Activated CD4-positive, CD25-positive, alpha-beta regulatory T cell treated with anti-CD3 and anti-CD28 coated beads, Interleukin-2, amount 50 U/mL, for 16 hours (primary cell): ENCODE data around the gene AP4B1.
A peak's percentile ranks its signal among the peaks of the same experiment; 100 is the strongest.
"Not testable (repeated sequence)": the region's sequence is repeated elsewhere in the genome, so short reads cannot be mapped to it uniquely, and the experiment has no call there.

Source experiments
- DNase-seq: peaks from one replicate; pipeline ENCODE4 v3.0.0-alpha.2; 2020; ENCODE audit warnings: low read depth, low spot score

The AP4B1 gene

DNA sequence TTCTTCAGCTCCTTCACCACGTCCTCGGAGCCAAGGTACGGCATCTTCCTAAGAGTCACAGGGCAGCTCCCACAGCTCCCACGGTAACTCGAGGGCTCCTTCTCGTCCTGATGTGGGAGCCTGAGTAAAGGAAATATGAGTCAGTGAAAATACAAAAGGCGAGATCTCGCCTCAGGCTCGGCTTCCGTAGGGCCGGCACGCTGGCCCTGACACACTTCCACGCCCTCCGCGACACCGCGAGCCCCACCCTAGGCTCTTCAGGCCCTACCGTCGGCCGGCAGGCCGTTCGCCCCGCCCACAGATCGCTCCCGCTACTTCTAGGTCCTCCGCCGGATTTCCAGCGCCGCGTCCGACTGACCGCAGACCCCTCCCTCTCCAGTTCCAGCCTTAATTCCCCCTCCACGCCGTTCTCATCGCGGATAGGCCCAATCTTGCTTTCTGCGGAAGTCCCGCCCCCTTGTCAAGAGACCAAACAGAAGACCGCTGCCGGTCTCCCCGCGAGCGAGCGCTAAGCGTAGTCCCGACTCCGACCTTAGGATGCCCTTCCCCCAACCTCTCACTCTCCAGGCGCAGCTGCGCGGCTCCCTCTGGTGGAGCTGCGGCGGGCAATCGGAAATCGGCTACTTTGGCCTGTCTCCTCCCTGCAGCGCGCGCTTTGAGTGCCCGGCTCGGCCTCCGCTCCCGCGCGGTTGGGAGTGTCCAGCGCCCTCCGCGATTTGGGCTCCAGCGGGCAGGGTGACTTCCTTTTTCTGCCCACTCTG, at the start of gene AP4B1, which contains the start of gene DCLRE1B:
AP4B1 (minus strand) TSS at position 126 of the 761 bp plus-strand sequence; CDS start at position 44, 82 bp downstream.
DCLRE1B (plus strand) TSS at position 653 of the 761 bp plus-strand sequence. CDS start 261 bp downstream, outside the sequence.
- DNase-seq: peak; percentile 95

DNA sequence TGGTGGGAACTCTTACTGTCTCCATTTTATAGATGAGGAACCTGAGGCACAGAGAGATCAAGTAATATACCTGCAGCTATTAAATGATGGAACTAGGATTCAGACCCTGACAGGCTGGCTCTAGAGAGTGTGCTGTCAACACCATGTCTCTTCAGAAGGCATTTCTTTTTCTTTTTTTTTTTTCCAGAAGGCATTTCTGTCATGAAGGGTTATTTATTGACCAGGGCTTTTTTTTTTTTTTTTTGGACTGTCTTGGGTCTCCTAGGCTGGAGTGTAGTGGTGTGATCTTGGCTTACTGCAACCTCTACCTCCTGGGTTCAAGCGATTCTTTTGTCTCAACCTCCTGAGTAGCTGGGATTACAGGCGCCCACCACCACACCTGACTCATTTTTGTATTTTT, 47.1 kb upstream of the AP4B1 start:
- DNase-seq: no peak

DNA sequence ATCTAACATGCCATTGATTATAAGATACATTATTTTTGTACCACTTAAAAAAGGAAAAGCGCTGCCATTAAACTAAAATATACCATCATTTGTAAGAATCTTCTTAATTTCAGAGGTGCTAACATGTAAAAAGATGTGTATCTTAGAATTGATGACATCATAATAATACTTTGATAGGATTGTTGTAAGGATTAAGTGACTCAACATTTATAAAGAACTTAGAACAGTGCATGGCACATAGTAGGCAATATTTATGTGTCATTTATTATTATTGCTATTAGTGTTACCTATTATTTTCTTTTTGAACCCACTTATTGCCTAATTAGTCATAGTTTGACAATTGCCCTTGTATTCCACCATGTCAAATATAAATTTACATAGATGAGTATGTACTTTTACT, 46.3 kb upstream of the AP4B1 start:
- no peak for DNase-seq

DNA sequence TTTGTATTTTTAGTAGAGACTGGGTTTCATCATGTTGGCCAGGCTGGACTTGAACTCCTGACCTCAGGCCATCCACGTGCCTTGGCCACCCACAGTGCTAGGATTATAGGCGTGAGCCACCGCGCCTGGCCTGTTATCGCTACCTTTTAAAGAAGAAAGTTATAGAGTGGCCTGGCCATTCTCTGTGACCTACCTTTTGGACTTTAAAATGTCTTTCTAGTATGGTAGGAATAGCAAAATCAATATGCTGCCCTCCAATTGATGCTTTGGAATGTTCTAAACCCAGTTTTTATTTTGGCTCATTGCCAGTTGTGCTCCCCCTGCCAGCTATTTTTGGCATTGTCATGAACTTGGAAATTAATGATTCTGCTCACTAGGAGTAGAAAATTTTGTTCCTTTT, 44.4 kb upstream of the AP4B1 start:
- no peak for DNase-seq

DNA sequence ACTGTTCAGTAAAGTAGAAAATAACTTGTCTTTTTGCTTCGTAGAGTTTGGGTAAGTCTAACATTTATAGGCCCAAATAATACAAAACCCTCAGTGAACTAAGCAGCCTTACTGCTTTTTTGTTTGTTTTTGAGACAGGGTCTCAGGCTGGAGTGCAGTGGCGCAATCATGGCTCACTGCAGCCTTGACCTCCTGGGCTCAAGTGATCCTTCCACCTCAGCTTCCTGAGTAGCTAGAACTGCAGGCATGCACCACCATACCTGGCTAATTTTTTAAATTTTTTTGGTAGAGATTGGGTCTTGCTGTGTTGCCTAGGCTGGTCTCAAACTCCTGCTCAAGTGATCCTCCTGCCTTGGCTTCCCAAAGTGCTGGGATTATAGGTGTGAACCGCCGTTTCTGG, 43.6 kb upstream of the AP4B1 start:
- not testable (repeated sequence) for DNase-seq

DNA sequence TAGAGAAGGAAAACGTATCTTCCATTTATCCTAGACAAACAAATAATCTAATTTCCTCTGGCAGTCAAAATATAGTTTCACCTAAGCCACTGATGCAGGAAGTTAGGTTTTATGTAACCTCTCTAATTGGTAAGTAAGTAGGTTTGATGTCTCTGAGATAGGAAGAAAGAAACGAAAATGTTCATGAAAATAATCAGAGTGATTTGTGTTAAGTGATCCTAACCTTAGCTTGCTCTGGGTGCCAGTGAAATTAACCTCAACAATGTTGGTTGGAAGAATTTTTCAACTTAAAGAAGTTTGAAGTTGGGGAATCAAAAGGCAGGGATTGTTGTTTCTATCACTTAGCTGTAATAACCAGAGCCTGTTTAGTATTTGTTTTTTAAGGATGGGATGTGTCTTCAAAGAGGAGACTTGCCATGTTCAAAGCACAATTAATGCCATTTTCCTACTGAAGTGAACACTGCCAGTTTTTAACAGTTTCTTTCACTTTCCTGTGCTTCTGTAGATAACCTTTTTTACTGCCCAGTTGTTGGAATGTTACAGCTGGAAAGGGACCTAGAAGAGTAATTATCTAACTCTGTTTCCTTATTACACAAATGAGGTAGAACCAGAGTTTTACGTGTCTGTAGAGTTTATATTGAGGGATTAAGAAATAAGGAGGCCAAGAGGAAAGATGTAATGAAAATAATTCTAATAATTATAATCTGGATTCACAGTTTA, 42.9 kb upstream of the AP4B1 start:
- DNase-seq: no peak

DNA sequence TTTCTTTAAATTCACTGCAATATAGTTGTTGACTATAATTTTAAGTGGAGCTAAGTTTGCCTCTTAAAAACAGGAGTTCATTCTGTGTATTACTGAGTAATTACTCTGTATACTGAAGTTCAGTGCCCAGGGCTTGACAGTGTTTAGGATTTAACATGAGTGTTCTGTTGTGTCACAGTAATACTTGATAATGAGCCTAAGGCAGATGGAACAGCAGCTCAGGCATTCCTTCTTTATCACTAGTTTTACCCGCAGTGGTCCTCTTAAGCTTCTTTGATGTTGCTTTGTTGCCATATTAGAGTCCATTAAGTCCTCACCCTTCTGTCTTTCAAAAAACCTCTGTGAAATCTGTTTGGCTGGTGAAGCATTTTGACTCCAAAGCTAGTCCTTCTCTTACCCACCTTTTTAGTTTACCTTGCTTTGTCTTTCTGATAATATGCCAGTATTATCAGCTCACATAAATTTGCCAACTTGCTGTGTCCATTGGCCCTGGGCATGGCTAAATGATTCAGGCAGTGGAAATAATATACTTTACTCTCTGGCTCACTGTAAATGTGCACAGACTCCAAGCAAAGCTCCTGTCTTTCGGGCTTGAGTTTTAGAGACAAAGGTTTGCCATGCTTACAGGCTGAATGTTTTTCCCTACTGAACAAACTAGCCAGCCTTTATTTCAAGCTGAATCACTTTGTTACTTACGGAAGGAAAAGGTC, 42.2 kb upstream of the AP4B1 start:
- DNase-seq: no peak

DNA sequence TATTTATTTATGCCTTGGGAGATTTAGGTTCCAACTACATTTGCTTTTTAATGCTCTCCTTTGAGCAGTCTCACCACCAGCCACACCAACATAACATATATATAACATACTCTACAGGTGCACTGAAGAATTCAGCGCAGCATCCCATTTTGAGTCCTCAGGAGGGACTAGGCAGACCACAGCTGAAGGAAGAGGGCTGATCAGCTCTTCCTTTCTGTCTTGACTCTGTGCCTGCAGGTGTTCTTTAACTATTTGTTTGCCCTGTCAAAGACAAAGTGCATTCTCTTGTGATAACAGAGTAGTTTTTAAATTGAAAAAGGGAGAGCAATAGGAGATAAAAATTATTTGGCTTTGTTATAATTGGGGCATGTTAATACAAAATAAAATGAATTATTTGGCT, 41.5 kb upstream of the AP4B1 start:
- no peak for DNase-seq

DNA sequence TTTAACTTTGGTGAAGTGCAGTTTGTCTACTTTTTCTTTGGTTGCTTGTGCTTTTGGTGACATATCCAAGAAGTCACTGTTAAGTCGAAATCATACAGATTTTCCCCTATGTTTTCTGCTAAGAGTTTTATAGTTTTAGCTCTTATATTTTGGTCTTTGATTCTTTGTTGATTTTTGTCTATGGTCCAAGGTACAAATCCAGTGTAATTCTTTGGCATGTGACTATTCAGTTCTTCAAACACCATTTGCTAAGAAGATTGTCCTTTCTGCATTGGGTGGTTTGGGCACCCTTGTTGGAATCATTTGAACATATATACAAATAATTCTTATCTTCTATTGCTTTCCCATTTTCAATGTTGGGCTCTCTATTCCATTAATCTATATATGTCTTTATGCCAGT, 40.7 kb upstream of the AP4B1 start:
- DNase-seq: no peak

DNA sequence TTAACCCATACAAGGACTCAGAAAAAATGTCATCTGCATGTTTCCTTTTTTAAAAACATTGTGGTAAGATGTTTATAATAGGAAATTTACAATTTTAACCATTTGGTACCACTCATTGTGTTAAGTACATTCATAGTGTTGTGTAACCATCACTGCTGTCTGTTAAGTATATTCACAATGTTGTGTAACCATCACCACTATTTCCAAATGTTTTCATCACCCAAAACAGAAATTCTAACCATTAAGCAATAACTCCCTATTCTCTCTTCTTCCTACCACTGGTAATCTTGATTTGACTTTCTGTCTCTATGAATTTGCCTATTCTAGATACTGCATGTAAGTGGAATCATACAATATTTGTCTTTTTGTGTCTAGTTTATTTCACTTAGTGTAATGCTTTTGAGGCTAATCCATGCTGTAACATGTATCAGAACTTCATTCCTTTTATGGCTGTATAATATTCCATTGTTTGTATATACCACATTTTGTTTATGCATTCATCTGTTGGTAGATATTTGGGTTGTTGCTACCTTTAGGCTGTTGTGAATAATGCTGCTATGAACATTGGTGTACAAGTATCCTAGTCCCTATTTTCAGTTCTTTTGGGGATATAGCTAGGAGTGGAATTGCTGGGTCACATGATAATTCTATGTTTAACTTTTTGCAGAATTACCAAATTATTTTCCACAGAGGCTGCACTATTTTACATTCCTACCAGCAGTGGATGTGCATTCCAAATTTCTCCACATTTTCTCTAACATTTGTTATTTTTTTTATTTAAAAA, 38.6 kb upstream of the AP4B1 start:
- no peak for DNase-seq

DNA sequence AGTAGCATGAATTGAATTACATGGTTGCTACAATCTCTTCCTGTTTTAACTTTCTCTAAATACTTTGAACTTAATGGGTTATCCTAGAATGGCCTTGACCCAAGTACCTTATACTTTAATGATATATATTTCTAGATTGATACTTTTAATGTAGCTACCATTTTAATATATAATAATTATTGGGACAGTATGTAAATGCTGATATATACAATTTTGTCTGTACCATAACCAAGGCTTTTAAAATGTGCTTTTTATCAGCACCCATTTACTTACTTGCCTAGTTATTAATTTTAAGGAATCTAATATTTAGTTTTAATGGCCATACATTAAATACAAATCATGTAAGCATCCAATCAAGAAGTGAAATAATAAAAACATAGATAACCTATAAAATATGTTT, 37.9 kb upstream of the AP4B1 start:
- DNase-seq: no peak

DNA sequence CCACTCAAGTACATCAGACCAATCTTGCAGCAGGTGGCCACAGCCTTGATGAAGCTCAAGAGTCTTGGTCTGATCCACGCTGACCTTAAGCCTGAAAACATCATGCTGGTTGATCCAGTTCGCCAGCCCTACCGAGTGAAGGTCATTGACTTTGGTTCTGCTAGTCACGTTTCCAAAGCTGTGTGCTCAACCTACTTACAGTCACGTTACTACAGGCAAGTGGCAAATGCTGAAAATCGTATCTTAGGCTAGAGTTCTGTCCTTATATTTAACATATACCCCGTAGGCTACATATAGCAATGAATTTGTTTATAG, 36.6 kb upstream of the AP4B1 start:
- DNase-seq: no peak

DNA sequence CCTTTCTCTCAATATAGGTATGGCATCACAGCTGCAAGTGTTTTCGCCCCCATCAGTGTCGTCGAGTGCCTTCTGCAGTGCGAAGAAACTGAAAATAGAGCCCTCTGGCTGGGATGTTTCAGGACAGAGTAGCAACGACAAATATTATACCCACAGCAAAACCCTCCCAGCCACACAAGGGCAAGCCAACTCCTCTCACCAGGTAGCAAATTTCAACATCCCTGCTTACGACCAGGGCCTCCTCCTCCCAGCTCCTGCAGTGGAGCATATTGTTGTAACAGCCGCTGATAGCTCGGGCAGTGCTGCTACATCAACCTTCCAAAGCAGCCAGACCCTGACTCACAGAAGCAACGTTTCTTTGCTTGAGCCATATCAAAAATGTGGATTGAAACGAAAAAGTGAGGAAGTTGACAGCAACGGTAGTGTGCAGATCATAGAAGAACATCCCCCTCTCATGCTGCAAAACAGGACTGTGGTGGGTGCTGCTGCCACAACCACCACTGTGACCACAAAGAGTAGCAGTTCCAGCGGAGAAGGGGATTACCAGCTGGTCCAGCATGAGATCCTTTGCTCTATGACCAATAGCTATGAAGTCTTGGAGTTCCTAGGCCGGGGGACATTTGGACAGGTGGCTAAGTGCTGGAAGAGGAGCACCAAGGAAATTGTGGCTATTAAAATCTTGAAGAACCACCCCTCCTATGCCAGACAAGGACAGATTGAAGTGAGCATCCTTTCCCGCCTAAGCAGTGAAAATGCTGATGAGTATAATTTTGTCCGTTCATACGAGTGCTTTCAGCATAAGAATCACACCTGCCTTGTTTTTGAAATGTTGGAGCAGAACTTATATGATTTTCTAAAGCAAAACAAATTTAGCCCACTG, 36.0 kb upstream of the AP4B1 start:
- no peak for DNase-seq

DNA sequence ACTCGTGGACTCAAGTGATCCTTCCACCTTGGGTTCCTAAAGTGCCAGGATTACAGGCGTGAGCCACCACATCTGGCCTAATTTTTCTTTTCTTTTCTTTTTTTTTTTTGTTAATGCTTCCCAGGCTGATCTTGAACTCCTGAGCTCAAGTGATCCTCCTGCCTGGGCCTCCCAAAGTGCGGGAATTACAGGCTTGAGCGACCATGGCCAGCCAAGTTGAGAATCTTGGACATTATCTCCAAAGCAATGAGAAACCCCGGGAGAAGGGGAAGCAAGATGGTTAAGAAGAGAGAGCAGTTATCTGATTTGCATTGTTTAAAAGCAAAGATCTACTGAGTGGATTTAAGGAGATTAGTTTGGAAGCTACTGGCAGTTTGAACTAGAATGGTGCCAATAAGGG, 33.6 kb upstream of the AP4B1 start:
- no peak for DNase-seq

DNA sequence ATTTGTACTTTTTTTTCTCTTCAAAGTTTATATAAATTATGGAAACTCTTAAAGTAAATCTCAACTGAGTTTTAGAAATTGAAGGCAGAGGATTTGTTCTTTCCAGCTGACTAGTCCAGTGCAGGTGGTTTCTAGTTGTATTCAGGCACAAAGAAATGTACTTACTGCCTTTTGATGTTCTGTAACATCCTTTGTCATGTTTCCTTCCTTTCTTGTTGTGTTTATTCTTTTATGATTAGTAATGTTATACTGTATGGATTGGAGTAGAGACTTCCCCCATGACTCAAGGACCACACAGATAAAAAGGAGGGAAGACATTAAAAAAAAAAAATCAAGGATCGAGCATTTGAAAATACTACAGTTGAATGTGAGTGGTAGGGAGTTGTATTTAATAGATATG, 32.5 kb upstream of the AP4B1 start:
- no peak for DNase-seq

DNA sequence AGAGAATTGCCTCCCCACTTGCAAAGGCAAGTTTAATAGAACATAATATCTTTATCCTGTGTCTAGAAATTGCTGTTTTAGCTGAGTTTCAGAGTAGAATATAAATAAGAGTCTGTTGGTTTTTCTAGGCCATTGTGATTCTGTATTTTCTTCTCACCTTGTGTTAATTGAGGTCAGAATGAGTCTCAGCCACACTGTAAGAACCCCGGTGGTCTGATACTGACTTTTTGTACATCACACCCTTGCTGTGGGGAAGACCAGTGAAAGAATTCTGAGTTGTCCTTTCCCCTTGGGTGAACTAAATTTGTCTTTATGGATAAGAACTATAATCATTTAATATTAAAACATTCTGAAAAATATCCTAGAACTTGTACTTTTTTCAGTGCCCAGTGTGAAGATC, 31.4 kb upstream of the AP4B1 start:
- DNase-seq: no peak

DNA sequence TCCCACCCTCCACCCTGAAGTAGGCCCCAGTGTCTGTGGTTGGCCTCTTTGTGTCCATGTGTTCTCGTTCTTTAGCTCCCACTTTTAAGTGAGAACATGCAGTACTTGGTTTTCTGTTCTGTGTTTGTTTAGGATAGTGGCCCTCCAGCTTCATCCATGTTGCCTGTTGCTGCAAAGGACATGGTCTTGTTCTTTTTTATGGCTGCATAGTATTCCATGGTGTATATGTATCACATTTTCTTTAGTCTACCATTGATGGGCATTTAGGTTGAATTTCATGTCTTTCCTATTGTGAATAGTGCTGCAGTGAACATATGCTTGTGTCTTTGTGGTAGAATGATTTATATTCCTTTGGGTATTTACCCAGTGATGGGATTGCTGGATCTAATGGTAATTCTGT, 30.6 kb upstream of the AP4B1 start:
- no peak for DNase-seq

DNA sequence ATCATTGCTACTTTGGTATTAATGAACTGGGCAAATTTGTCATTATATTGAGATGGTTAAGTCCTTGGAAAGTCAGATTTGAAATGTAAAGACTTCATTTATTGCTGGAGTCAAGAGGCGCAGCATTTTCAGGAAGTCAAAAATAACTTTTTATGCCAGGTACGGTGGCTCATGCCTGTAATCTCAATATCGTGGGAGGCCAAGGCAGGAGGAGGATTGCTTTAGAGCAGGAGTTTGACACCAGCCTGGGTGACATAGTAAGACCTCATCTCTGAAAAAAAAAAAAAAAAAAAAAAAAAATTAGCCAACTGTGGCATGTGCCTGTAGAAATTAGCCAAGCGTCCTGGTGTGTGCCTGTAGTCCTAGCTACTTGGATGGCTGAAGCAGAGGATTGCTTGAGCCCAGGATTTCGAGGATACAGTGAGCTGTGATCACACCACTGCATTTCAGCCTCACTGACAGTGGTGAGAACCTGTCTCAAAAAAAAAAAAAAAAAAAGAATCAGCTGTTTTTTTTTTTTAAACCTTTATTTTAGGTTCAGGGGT, 30.0 kb upstream of the AP4B1 start:
- DNase-seq: no peak

DNA sequence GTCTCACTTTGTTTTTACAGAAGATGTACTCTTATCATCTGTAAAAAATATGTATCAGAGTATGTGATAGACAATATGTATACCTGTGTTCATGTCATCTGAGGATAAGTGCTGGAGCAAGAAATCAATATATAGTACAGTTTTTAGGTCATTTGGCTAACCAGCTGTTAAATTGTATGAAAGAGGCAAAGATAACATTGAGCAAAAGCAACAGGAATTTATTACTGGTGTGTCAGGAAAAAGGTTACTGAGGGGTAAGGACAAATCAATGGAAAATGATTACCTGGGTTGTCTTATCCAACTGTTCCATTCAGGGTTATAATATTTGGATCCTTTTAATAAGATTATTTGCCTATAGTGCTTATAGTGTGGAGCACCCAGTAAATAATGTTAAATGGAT, 29.4 kb upstream of the AP4B1 start:
- no peak for DNase-seq

DNA sequence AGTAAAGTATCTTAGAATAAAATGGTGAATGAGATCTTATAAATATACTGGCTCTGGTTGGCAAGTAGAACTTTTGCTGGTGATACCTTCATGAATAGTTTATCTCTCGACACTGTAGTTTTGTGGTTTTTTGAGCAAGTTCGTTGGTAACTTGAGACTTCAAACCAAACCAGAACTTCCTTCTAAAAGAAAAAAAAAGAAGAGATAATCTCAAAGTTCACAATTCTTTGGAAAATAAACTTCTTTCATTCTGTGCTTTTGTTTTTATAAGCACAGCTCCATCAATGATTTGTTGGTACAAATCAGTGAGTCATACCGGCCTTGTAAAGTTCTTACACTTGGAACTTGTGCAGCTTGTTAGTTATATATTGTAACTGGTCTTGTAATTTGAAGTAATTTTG, 26.9 kb upstream of the AP4B1 start:
- DNase-seq: no peak
